ENCODE results near the gene ABCC4.
"Not testable (repeated sequence)": the region's sequence is repeated elsewhere in the genome, so short reads cannot be mapped to it uniquely, and the experiment has no call there.

Gene ABCC4

GRCh38 chr13:95182570-95183265 is 118.5 kb downstream of the ABCC4 start:
- no peak for TF ChIP-seq CTCF (IDR thresholded peaks at IDR 0.05; ENCODE audit: control insufficient read depth, extremely low read depth, insufficient read depth)
- no peak for DNase-seq (ENCODE audit: low read depth)
- H3K4me3 ChIP-seq (ENCODE audit: low read depth, low read length): no peak overlapping the region

GRCh38 chr13:95181586-95181985 is 119.7 kb downstream of the ABCC4 start:
- TF ChIP-seq CTCF (IDR thresholded peaks at IDR 0.05; ENCODE audit: control insufficient read depth, extremely low read depth, insufficient read depth): no peak
- no peak for DNase-seq (ENCODE audit: low read depth)
- H3K4me3 ChIP-seq (ENCODE audit: low read depth, low read length): no peak overlapping the region

- no peak for TF ChIP-seq CTCF (IDR thresholded peaks at IDR 0.05; ENCODE audit: control insufficient read depth, extremely low read depth, insufficient read depth)
- H3K4me3 ChIP-seq (ENCODE audit: low read depth, low read length): no peak overlapping the region
- DNase-seq (ENCODE audit: low read depth): no peak
Observed at GRCh38 chr13:95180513-95181245, 120.6 kb downstream of the ABCC4 start.

GRCh38 chr13:95176611-95177259 is 124.5 kb downstream of the ABCC4 start:
- no peak overlapping the region for H3K4me3 ChIP-seq (ENCODE audit: low read depth, low read length)
- no peak for DNase-seq (ENCODE audit: low read depth)
- TF ChIP-seq CTCF (IDR thresholded peaks at IDR 0.05; ENCODE audit: control insufficient read depth, extremely low read depth, insufficient read depth): no peak

GRCh38 chr13:95174517-95174916 is 126.7 kb downstream of the ABCC4 start:
- H3K4me3 ChIP-seq (ENCODE audit: low read depth, low read length): no peak overlapping the region
- no peak for DNase-seq (ENCODE audit: low read depth)
- no peak for TF ChIP-seq CTCF (IDR thresholded peaks at IDR 0.05; ENCODE audit: control insufficient read depth, extremely low read depth, insufficient read depth)

GRCh38 chr13:95168191-95168590 is 133.1 kb downstream of the ABCC4 start:
- TF ChIP-seq CTCF (IDR thresholded peaks at IDR 0.05; ENCODE audit: control insufficient read depth, extremely low read depth, insufficient read depth): no peak
- no peak overlapping the region for H3K4me3 ChIP-seq (ENCODE audit: low read depth, low read length)
- no peak for DNase-seq (ENCODE audit: low read depth)

- not testable (repeated sequence) for DNase-seq (ENCODE audit: low read depth); H3K4me3 ChIP-seq (ENCODE audit: low read depth, low read length)
Observed at GRCh38 chr13:95167003-95167402, 134.2 kb downstream of the ABCC4 start.
